Gastrocnemius medialis (tissue), 4 donors: Measurements from ENCODE around the gene CCDC70.

Experiments
- CTCF ChIP-seq, 5 experiments: fragments of 450-650 bp in 3 of 5; fragments of 200-600 bp in 2 of 5; sonication (generic) in 2 of 5; IDR thresholded peaks in 4 of 5; conservative IDR thresholded peaks in 1 of 5; 1 replicate in 4 of 5; 2 replicates in 1 of 5; pipeline ENCODE4 v1.5.1; 2016 to 2019; ENCODE audit warnings: antibody characterized with exemption in 5 of 5, mild to moderate bottlenecking in 3 of 5, moderate library complexity in 3 of 5
- POLR2A ChIP-seq, 2 donors: fragments of 450-650 bp; IDR thresholded peaks; one replicate each; pipeline ENCODE4 v1.6.1; 2017; ENCODE audit warnings: antibody characterized with exemption in 2 of 2, mild to moderate bottlenecking in 2 of 2, moderate library complexity in 2 of 2

GRCh38 chr13:51826606-51827005 is 35.2 kb upstream of the CCDC70 start:
- TF ChIP-seq CTCF (IDR thresholded peaks at IDR 0.05 in 4 of 5, conservative IDR thresholded peaks at IDR 0.05 in 1 of 5): no peak
- TF ChIP-seq POLR2A (IDR thresholded peaks at IDR 0.05): no peak
